ENCODE results near the gene KCNT2. TPM values are rescaled to one million over a fixed set of nuclear protein-coding genes. Genes with fewer than 3 reads are reported as not detected.

KCNT2 gene
- total RNA-seq, 1 experiment from 2014 or later = not detected

DNA sequence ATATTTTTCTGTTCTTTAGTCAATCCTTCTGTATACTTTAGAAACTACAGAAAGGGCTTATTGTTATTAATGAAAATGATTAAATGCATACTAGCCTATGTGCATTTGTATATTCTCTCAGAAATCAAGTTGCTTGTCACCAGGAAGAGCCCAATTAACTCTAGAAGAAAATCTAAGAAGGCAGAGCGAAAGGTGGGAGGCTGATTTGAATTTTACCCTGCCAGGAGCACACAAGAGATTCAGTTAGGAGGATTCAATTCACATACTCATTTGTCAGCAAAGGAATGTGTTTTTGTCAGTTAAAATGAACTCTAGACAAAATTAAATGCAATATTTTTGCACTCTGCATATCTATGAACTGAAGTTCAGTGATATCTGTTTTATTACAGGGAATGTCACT lies 411.8 kb downstream of the KCNT2 start:
- no TSS peak for BruUV-seq (replicated peaks)
- TF ChIP-seq SP1 (IDR thresholded peaks at IDR 0.05; ENCODE audit: low read depth) = no peak
- TF ChIP-seq ZFX (IDR thresholded peaks at IDR 0.05) = no peak
- TF ChIP-seq SIN3A (IDR thresholded peaks at IDR 0.05; ENCODE audit: low read depth) = no peak
- TF ChIP-seq ZNF274 (IDR thresholded peaks at IDR 0.05; ENCODE audit: low read depth, low read length) = no peak
- no peak for TF ChIP-seq POLR2AphosphoS5 (IDR thresholded peaks at IDR 0.05; ENCODE audit: low read depth, low read length)
- TF ChIP-seq POLR2A (IDR thresholded peaks at IDR 0.05; ENCODE audit: borderline replicate concordance, extremely low read depth, insufficient read depth, insufficient read length) = no peak
- no peak for TF ChIP-seq CBX3 (IDR thresholded peaks at IDR 0.05; ENCODE audit: low read depth)
- no peak for TF ChIP-seq YY1 (IDR thresholded peaks at IDR 0.05; ENCODE audit: extremely low read depth, insufficient replicate concordance, low read depth, low read length)
- TF ChIP-seq, protein P1, sequence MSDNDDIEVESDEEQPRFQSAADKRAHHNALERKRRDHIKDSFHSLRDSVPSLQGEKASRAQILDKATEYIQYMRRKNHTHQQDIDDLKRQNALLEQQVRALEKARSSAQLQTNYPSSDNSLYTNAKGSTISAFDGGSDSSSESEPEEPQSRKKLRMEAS (IDR thresholded peaks at IDR 0.05) = no peak
- no peak for TF ChIP-seq FOSL1 (IDR thresholded peaks at IDR 0.05; ENCODE audit: low read depth)
- TF ChIP-seq EZH2phosphoT487 (IDR thresholded peaks at IDR 0.05; ENCODE audit: borderline replicate concordance) = no peak
- H3K27ac ChIP-seq (ENCODE audit: low read depth, low read length) = no peak overlapping the region
- no peaks in the 10 kb centered on the region for H3K79me2 ChIP-seq (ENCODE audit: insufficient read depth, low read length)
- H4K20me1 ChIP-seq (ENCODE audit: insufficient read depth) = no peaks in the 10 kb centered on the region
- ChIA-PET RAD21 (ENCODE audit: low non-redundant PET in 1 of 2, low total read pairs in 2 of 2, uncharacterized antibody in 2 of 2, unreplicated experiment in 2 of 2) (no interaction called here), POLR2A (no interaction called here), CTCF (no interaction called here)
- intact Hi-C loops (cut with micrococcal nuclease) = no loop called here
- H3K36me3 ChIP-seq (ENCODE audit: control insufficient read depth in 1 of 2, insufficient read depth in 2 of 2, low read length in 2 of 2) = no peaks in the 10 kb centered on the region
- H2AFZ ChIP-seq (ENCODE audit: low read depth, low read length, poor library complexity, severe bottlenecking) = no peak overlapping the region
- no peak overlapping the region for H3K4me3 ChIP-seq (replicated peaks in 1 of 2; ENCODE audit: low read depth in 1 of 2, low read length in 2 of 2)
- H3K9me2 ChIP-seq (ENCODE audit: insufficient read depth) = no peaks in the 10 kb centered on the region
- no peaks in the 10 kb centered on the region for H3K27me3 ChIP-seq (ENCODE audit: insufficient read depth, low read length)
- DNase-seq (ENCODE audit: low read depth, low spot score) (no peak), ATAC-seq (no peak)
- H3K9ac ChIP-seq (ENCODE audit: low read length) = no peak overlapping the region
- H3K4me2 ChIP-seq (ENCODE audit: low read length) = no peak overlapping the region
- no peaks in the 10 kb centered on the region for H3K9me3 ChIP-seq (ENCODE audit: control insufficient read depth in 1 of 2, insufficient read depth in 1 of 2, low read depth in 1 of 2, low read length in 2 of 2)
- H3K4me1 ChIP-seq (ENCODE audit: control insufficient read depth in 1 of 2, insufficient read depth in 2 of 2, low read length in 2 of 2) = no peaks in the 10 kb centered on the region

DNA sequence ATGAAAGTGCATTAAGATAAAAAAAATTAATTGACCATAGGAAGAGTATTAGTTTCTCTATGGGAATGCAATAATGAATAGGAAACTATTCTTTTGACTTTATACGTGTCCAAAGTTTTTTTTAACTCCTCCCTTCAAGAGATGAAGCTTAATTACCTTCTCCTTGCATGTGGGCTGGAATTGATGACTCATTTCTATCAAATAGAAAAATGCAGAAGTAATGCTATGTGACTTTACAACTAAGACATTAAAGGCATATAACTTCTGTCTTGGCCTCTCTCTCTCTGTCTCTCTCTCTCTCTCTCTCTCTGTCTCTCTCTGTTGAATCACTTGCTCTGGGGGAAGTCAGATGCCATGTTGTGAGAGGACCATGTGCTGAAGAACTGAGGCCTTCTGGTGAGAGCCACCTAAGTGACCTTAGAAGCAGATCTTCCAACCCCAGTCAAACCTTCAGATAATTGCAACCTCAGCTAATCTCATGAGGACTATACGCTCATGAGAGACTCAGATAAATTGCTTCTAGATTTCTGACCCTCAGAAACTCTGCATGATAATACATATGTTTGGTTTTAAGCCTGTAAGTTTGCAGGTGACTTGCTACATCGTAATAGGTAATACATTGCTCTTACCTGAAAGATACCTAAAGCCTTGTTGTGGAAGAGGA lies 414.2 kb downstream of the KCNT2 start:
- CTCF ChIA-PET = no interaction called here
- no peak for DNase-seq (ENCODE audit: low read depth, low spot score)
- intact Hi-C loops (cut with micrococcal nuclease) = loop anchor here (2.0 kb wide), 1 partner anchor 53 kb away; no protein-coding TSS in a partner anchor
- TF ChIP-seq SRF (IDR thresholded peaks at IDR 0.05; ENCODE audit: low read depth) (no peak), TCF7L2 (IDR thresholded peaks at IDR 0.05; ENCODE audit: borderline replicate concordance, extremely low read depth, insufficient read depth, insufficient read length) (no peak), FOSL1 (IDR thresholded peaks at IDR 0.05; ENCODE audit: low read depth) (no peak), ZFX (IDR thresholded peaks at IDR 0.05) (no peak), CBX3 (IDR thresholded peaks at IDR 0.05; ENCODE audit: low read depth) (no peak), JUND (IDR thresholded peaks at IDR 0.05) (no peak)
- TF ChIP-seq, protein P2, sequence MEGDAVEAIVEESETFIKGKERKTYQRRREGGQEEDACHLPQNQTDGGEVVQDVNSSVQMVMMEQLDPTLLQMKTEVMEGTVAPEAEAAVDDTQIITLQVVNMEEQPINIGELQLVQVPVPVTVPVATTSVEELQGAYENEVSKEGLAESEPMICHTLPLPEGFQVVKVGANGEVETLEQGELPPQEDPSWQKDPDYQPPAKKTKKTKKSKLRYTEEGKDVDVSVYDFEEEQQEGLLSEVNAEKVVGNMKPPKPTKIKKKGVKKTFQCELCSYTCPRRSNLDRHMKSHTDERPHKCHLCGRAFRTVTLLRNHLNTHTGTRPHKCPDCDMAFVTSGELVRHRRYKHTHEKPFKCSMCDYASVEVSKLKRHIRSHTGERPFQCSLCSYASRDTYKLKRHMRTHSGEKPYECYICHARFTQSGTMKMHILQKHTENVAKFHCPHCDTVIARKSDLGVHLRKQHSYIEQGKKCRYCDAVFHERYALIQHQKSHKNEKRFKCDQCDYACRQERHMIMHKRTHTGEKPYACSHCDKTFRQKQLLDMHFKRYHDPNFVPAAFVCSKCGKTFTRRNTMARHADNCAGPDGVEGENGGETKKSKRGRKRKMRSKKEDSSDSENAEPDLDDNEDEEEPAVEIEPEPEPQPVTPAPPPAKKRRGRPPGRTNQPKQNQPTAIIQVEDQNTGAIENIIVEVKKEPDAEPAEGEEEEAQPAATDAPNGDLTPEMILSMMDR (IDR thresholded peaks at IDR 0.05 in 2 of 3, conservative IDR thresholded peaks at IDR 0.05 in 1 of 3; ENCODE audit: borderline replicate concordance in 1 of 3, insufficient read depth in 1 of 3, low read depth in 2 of 3, low read length in 2 of 3) = no peak
- TF ChIP-seq, protein P3, sequence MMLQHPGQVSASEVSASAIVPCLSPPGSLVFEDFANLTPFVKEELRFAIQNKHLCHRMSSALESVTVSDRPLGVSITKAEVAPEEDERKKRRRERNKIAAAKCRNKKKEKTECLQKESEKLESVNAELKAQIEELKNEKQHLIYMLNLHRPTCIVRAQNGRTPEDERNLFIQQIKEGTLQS (IDR thresholded peaks at IDR 0.05) = no peak

More for the DNA sequence above, 414.2 kb downstream of the KCNT2 start:
- Histone ChIP-seq H3K4me3 (replicated peaks in 1 of 2; ENCODE audit: low read depth in 1 of 2, low read length in 2 of 2) (no peak overlapping the region), H3K4me1 (ENCODE audit: control insufficient read depth in 1 of 2, insufficient read depth in 2 of 2, low read length in 2 of 2) (no peaks in the 10 kb centered on the region), H3K4me2 (ENCODE audit: low read length) (no peak overlapping the region), H3K9me3 (ENCODE audit: control insufficient read depth in 1 of 2, insufficient read depth in 1 of 2, low read depth in 1 of 2, low read length in 2 of 2) (no peaks in the 10 kb centered on the region), H3K79me2 (ENCODE audit: insufficient read depth, low read length) (no peaks in the 10 kb centered on the region), H3K27me3 (ENCODE audit: insufficient read depth, low read length) (no peaks in the 10 kb centered on the region), H3K27ac (ENCODE audit: low read depth, low read length) (no peak overlapping the region), H3K9me2 (ENCODE audit: insufficient read depth) (no peaks in the 10 kb centered on the region), H2AFZ (ENCODE audit: low read depth, low read length, poor library complexity, severe bottlenecking) (no peak overlapping the region), H4K20me1 (ENCODE audit: insufficient read depth) (no peaks in the 10 kb centered on the region), H3K36me3 (ENCODE audit: control insufficient read depth in 1 of 2, insufficient read depth in 2 of 2, low read length in 2 of 2) (no peaks in the 10 kb centered on the region), H3K9ac (ENCODE audit: low read length) (no peak overlapping the region)
- BruUV-seq (replicated peaks) = no TSS peak
- RAD21 ChIA-PET (ENCODE audit: low non-redundant PET in 1 of 2, low total read pairs in 2 of 2, uncharacterized antibody in 2 of 2, unreplicated experiment in 2 of 2) = no interaction called here
- ATAC-seq = no peak
- POLR2A ChIA-PET = no interaction called here

All from HCT116 (cell line).